HepG2 (cell line): Measurements from ENCODE around the gene IPPK. TPM values are rescaled to one million over a fixed set of nuclear protein-coding genes. Genes with fewer than 3 reads are reported as not detected.

ENCODE experiments used
- AHDC1 ChIP-seq: sonication (generic); formaldehyde crosslinking; IDR thresholded peaks from 2 replicates; pipeline ENCODE4 v1.5.1; 2020; ENCODE audit warnings: mild to moderate bottlenecking, missing genetic modification reagents, borderline replicate concordance
- ASH2L ChIP-seq: fragments of 300-600, 200-600 bp; sonication (generic); IDR thresholded peaks from 2 replicates; pipeline ENCODE4 v1.7.0; 2017; ENCODE audit warnings: low read depth, mild to moderate bottlenecking, moderate library complexity, mixed read lengths, low read length; ENCODE audit not compliant: insufficient read length
- ATF7 ChIP-seq, 2 experiments: fragments of 450-650 bp in 1 of 2; sonication (generic) in 1 of 2; formaldehyde crosslinking in 1 of 2; IDR thresholded peaks; 2 replicates each; pipeline versions ENCODE4 v1.4.0 to v1.6.1; 2016 to 2020; ENCODE audit warnings: antibody characterized with exemption in 1 of 2, mild to moderate bottlenecking in 1 of 2, missing genetic modification reagents in 1 of 2
- EP300 ChIP-seq, 3 experiments: sonication (generic) in 1 of 3; formaldehyde crosslinking in 1 of 3; IDR thresholded peaks; 2 replicates each; pipeline versions ENCODE4 v1.5.1 to v1.6.1; 2011 to 2020; ENCODE audit warnings: low read depth in 2 of 3, low read length in 2 of 3, borderline replicate concordance in 1 of 3, improper control_type of control experiment in 1 of 3, mild to moderate bottlenecking in 1 of 3, missing genetic modification reagents in 1 of 3, moderate library complexity in 1 of 3
- FOXO1 ChIP-seq: sonication (generic); formaldehyde crosslinking; IDR thresholded peaks from 2 replicates; pipeline ENCODE4 v1.4.0; 2020; ENCODE audit warnings: missing genetic modification reagents
- HDAC2 ChIP-seq: sonication (generic); formaldehyde crosslinking; IDR thresholded peaks from 2 replicates; pipeline ENCODE4 v1.4.0; 2020; ENCODE audit warnings: missing genetic modification reagents
- KLF16 ChIP-seq, 2 experiments: sonication (generic) in 1 of 2; formaldehyde crosslinking in 1 of 2; IDR thresholded peaks; 2 replicates each; pipeline versions ENCODE4 v1.6.1 to v1.8.0; 2016 to 2023; ENCODE audit warnings: missing genetic modification reagents in 2 of 2, missing compliant biosample characterization in 1 of 2
- MEIS1 ChIP-seq: sonication (generic); formaldehyde crosslinking; IDR thresholded peaks from 2 replicates; pipeline ENCODE4 v1.9.0; 2021; ENCODE audit warnings: mild to moderate bottlenecking, missing genetic modification reagents, moderate library complexity, borderline replicate concordance
- MIXL1 ChIP-seq: IDR thresholded peaks from 2 replicates; pipeline ENCODE4 v1.6.1; 2016
- MTA3 ChIP-seq: sonication (generic); formaldehyde crosslinking; IDR thresholded peaks from 2 replicates; pipeline ENCODE4 v1.4.0; 2020; ENCODE audit warnings: missing genetic modification reagents
- NCOR1 ChIP-seq: fragments of 200-600 bp; sonication (generic); IDR thresholded peaks from 2 replicates; pipeline ENCODE4 v1.7.0; 2017; ENCODE audit warnings: antibody characterized with exemption, low read length, borderline replicate concordance
- PBX3 ChIP-seq: sonication (generic); formaldehyde crosslinking; IDR thresholded peaks from 2 replicates; pipeline ENCODE4 v1.8.1; 2023; ENCODE audit warnings: missing genetic modification reagents, inconsistent platforms, borderline replicate concordance
- PITX1 ChIP-seq: sonication (generic); formaldehyde crosslinking; IDR thresholded peaks from 2 replicates; pipeline ENCODE4 v1.5.1; 2020; ENCODE audit warnings: mild to moderate bottlenecking, missing genetic modification reagents
- RXRB ChIP-seq: IDR thresholded peaks from 2 replicates; pipeline ENCODE4 v1.6.1; 2016; ENCODE audit warnings: borderline replicate concordance, missing genetic modification reagents, missing compliant biosample characterization
- TRIM24 ChIP-seq: sonication (generic); formaldehyde crosslinking; IDR thresholded peaks from 2 replicates; pipeline ENCODE4 v1.8.0; 2022; ENCODE audit warnings: mild to moderate bottlenecking, missing genetic modification reagents
- ZBTB43 ChIP-seq: sonication (generic); formaldehyde crosslinking; conservative IDR thresholded peaks from 2 replicates; pipeline ENCODE4 v1.4.0; 2020; ENCODE audit warnings: missing genetic modification reagents
- ZFP36L1 ChIP-seq: sonication (generic); formaldehyde crosslinking; IDR thresholded peaks from 2 replicates; pipeline ENCODE4 v1.8.0; 2022; ENCODE audit warnings: mild to moderate bottlenecking, missing genetic modification reagents, moderate library complexity
- ZNF292 ChIP-seq: sonication (generic); formaldehyde crosslinking; IDR thresholded peaks from 2 replicates; pipeline ENCODE4 v1.8.1; 2022; ENCODE audit warnings: mild to moderate bottlenecking, low read depth, missing genetic modification reagents, borderline replicate concordance
- ZNF343 ChIP-seq: sonication (generic); formaldehyde crosslinking; IDR thresholded peaks from 2 replicates; pipeline ENCODE4 v1.4.0; 2020; ENCODE audit warnings: mild to moderate bottlenecking, missing genetic modification reagents
- ZNF556 ChIP-seq: sonication (generic); formaldehyde crosslinking; IDR thresholded peaks from 2 replicates; pipeline ENCODE4 v1.4.0; 2020; ENCODE audit warnings: mild to moderate bottlenecking, missing genetic modification reagents, borderline replicate concordance
- ZNF670 ChIP-seq: sonication (generic); formaldehyde crosslinking; IDR thresholded peaks from 2 replicates; pipeline ENCODE4 v1.8.0; 2022; ENCODE audit warnings: mild to moderate bottlenecking, missing genetic modification reagents, borderline replicate concordance
- polyA plus RNA-seq, 8 experiments: library from polyadenylated mRNA; depleted of rRNA in 3 of 8; stranded (reverse) in 7 of 8; unstranded in 1 of 8; fragments of >200 nt; fragmentation: Illumina TruSeq in 4 of 8; extraction: Trizol in 4 of 8; gene quantifications; 2 replicates each; pipeline versions ENCODE4 v1.2.1 to v1.2.3, GENCODE V29; 2011 to 2016; ENCODE audit warnings: low read depth in 4 of 8, missing spikeins in 1 of 8, mixed read lengths in 1 of 8; ENCODE audit not compliant: insufficient read depth in 1 of 8
- total RNA-seq, 5 experiments: library from RNA; depleted of rRNA; stranded (reverse); fragments of >200 nt; fragmentation: Illumina TruSeq; extraction: Trizol; gene quantifications; 2 replicates each; pipeline ENCODE4 v1.2.3, GENCODE V29; 2016; ENCODE audit warnings: low read depth in 1 of 5

The IPPK gene
- total and polyA plus RNA-seq, 2 of the 13 experiments (the other 11 are each of a cell fraction or from before 2014, with no cell fraction given) = 9.9 to 14.1 TPM

- TF ChIP-seq AHDC1 (CRISPR knock-in tag) (peak; percentile 90), ZNF292 (CRISPR knock-in tag) (peak; percentile 20; the same call in 1 of the 2 replicates), EP300 (IDR thresholded peaks at IDR 0.05; ENCODE audit: low read depth in 2 of 2, low read length in 2 of 2) (peak in 1 of 2 experiments; percentile 79; a peak in 2 of 4 replicates), EP300 (CRISPR knock-in tag; IDR thresholded peaks at IDR 0.05; ENCODE audit: borderline replicate concordance) (peak; percentile 43; the same call in 1 of the 2 replicates), RXRB (CRISPR knock-in tag) (peak; percentile 79; the same call in 1 of the 2 replicates), ZNF670 (CRISPR knock-in tag) (peak; percentile 84), TRIM24 (CRISPR knock-in tag) (no peak), MIXL1 (CRISPR knock-in tag) (peak; percentile 79), KLF16 (CRISPR knock-in tag; IDR thresholded peaks at IDR 0.05) (peak in 1 of 2 experiments; percentile 57; a peak in 1 of 4 replicates), PITX1 (CRISPR knock-in tag) (peak; percentile 92), ZFP36L1 (CRISPR knock-in tag) (peak; percentile 66; the same call in 1 of the 2 replicates), ASH2L (no peak), HDAC2 (peak; percentile 53), FOXO1 (peak; percentile 94), MEIS1 (CRISPR knock-in tag) (peak; percentile 52; the same call in 1 of the 2 replicates), NCOR1 (peak; percentile 24; the same call in 1 of the 2 replicates), PBX3 (CRISPR knock-in tag) (no peak), MTA3 (CRISPR knock-in tag) (no peak), ZBTB43 (CRISPR knock-in tag) (peak; percentile 54; the same call in 1 of the 2 replicates), ZNF556 (0 out of 2 replicates have a peak, but pooled peaks have one; percentile 44), ZNF343 (CRISPR knock-in tag) (0 out of 2 replicates have a peak, but pooled peaks have one; percentile 17), ATF7 (IDR thresholded peaks at IDR 0.05) (no peak), ATF7 (CRISPR knock-in tag; IDR thresholded peaks at IDR 0.05) (0 out of 2 replicates have a peak, but pooled peaks have one; percentile 27)
Observed at GRCh38 chr9:92616655-92617111, 53.2 kb downstream of the IPPK start (continued).
